ENCODE measurements around the gene GPR107.
"Not testable (repeated sequence)": the region's sequence is repeated elsewhere in the genome, so short reads cannot be mapped to it uniquely, and the experiment has no call there.

The GPR107 gene

GRCh38 chr9:130053504-130054324 is at the start of gene GPR107:
TSS of gene GPR107 (plus strand) at chr9:130053906. CDS start at chr9:130053933, 27 bp downstream.
- FAIRE-seq = no peak

GRCh38 chr9:130003943-130004552 is 49.7 kb upstream of the GPR107 start:
- FAIRE-seq = no peak

- not testable (repeated sequence) for FAIRE-seq
Measured at GRCh38 chr9:130006952-130007351, 46.8 kb upstream of the GPR107 start.

GRCh38 chr9:130008538-130008937 is 45.2 kb upstream of the GPR107 start:
- FAIRE-seq = no peak

- FAIRE-seq = not testable (repeated sequence)
Measured at GRCh38 chr9:130009546-130009945, 44.2 kb upstream of the GPR107 start.

- FAIRE-seq = no peak
Measured at GRCh38 chr9:130010151-130010988, 43.3 kb upstream of the GPR107 start.

- no peak for FAIRE-seq
Measured at GRCh38 chr9:130013326-130013725, 40.4 kb upstream of the GPR107 start.

- no peak for FAIRE-seq
Measured at GRCh38 chr9:130015353-130016019, 38.2 kb upstream of the GPR107 start.

GRCh38 chr9:130017076-130017475 is 36.6 kb upstream of the GPR107 start:
- no peak for FAIRE-seq

GRCh38 chr9:130017510-130017909 is 36.2 kb upstream of the GPR107 start:
- not testable (repeated sequence) for FAIRE-seq

- no peak for FAIRE-seq
Measured at GRCh38 chr9:130018265-130018664, 35.4 kb upstream of the GPR107 start.

- FAIRE-seq = no peak
Measured at GRCh38 chr9:130020618-130021017, 33.1 kb upstream of the GPR107 start.

- no peak for FAIRE-seq
Measured at GRCh38 chr9:130021123-130021522, 32.6 kb upstream of the GPR107 start.

- not testable (repeated sequence) for FAIRE-seq
Measured at GRCh38 chr9:130021842-130022241, 31.9 kb upstream of the GPR107 start.

- no peak for FAIRE-seq
Measured at GRCh38 chr9:130022566-130023143, 31.1 kb upstream of the GPR107 start.

- no peak for FAIRE-seq
Measured at GRCh38 chr9:130023144-130023787, 30.4 kb upstream of the GPR107 start.

- FAIRE-seq = no peak
Measured at GRCh38 chr9:130023994-130024596, 29.6 kb upstream of the GPR107 start.

GRCh38 chr9:130024597-130024994 is 29.1 kb upstream of the GPR107 start:
- no peak for FAIRE-seq

GRCh38 chr9:130026583-130027340 is 26.9 kb upstream of the GPR107 start:
- FAIRE-seq = no peak

GRCh38 chr9:130027533-130028365 is 26.0 kb upstream of the GPR107 start:
- no peak for FAIRE-seq

Data from TTC549 (cell line).